ENCODE measurements around the gene SPCS3.

DNA sequence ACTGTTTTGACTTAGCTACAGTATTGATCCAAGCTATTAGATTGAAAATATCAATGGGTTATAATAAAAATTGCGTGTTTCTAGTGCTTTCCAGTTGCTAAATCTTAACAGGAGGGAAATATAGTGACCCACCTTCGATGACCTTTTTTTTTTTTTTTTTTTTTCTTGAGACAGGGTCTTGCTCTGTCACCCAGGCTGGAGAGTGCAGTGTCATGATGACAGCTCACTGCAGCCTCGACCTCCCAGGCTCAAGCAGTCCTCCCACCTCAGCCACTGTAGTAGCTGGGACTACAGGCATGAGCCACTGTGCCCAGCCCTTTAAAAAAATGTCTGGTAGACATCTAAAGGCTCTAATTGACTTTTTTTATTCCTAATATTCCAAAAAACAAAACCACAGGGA is 47.0 kb upstream of the SPCS3 start:
- TF ChIP-seq, protein P1, sequence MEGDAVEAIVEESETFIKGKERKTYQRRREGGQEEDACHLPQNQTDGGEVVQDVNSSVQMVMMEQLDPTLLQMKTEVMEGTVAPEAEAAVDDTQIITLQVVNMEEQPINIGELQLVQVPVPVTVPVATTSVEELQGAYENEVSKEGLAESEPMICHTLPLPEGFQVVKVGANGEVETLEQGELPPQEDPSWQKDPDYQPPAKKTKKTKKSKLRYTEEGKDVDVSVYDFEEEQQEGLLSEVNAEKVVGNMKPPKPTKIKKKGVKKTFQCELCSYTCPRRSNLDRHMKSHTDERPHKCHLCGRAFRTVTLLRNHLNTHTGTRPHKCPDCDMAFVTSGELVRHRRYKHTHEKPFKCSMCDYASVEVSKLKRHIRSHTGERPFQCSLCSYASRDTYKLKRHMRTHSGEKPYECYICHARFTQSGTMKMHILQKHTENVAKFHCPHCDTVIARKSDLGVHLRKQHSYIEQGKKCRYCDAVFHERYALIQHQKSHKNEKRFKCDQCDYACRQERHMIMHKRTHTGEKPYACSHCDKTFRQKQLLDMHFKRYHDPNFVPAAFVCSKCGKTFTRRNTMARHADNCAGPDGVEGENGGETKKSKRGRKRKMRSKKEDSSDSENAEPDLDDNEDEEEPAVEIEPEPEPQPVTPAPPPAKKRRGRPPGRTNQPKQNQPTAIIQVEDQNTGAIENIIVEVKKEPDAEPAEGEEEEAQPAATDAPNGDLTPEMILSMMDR (IDR thresholded peaks at IDR 0.05 in 8 of 11, conservative IDR thresholded peaks at IDR 0.05 in 3 of 11), result no peak
- no peak for TF ChIP-seq POLR2AphosphoS5 (IDR thresholded peaks at IDR 0.05)
